Keratinocyte (primary cell): ENCODE data around the gene COG5. TPM values are rescaled to one million over a fixed set of nuclear protein-coding genes. Genes with fewer than 3 reads are reported as not detected.

Experiments
- DNase-seq: peaks from one replicate; pipeline ENCODE4 v3.0.0-alpha.2; 2011; ENCODE audit warnings: low read depth, missing footprints, low spot score
- FAIRE-seq: peaks from 2 replicates; lab custom pipeline; 2011; peaks lifted over from hg19 to GRCh38; lab: Jason Lieb, UNC
- H2AFZ ChIP-seq: 2 replicates; pipeline ENCODE4 v1.6.0; 2012; ENCODE audit warnings: low read length, control low read depth, inconsistent platforms; ENCODE audit not compliant: control insufficient read depth
- H3K27ac ChIP-seq: 2 replicates; pipeline ENCODE4 v1.5.1; 2011; ENCODE audit warnings: low read length; ENCODE audit not compliant: control insufficient read depth, insufficient read depth
- H3K27me3 ChIP-seq: 3 replicates; pipeline ENCODE4 v1.6.0; 2011; ENCODE audit warnings: low read length; ENCODE audit not compliant: control insufficient read depth, insufficient read depth; ENCODE audit errors: extremely low read depth
- H3K36me3 ChIP-seq, 2 experiments: 2 replicates in 1 of 2; 3 replicates in 1 of 2; pipeline ENCODE4 v1.5.1; 2011; ENCODE audit warnings: low read length in 2 of 2, mild to moderate bottlenecking in 1 of 2; ENCODE audit not compliant: control insufficient read depth in 2 of 2, insufficient read depth in 2 of 2; ENCODE audit errors: extremely low read depth in 1 of 2
- H3K4me1 ChIP-seq: 3 replicates; pipeline ENCODE4 v1.5.1; 2011; ENCODE audit warnings: low read length; ENCODE audit not compliant: control insufficient read depth, insufficient read depth; ENCODE audit errors: extremely low read depth
- H3K4me2 ChIP-seq: 3 replicates; pipeline ENCODE4 v1.6.0; 2011; ENCODE audit warnings: low read depth, low read length; ENCODE audit not compliant: control insufficient read depth, insufficient read depth; ENCODE audit errors: extremely low read depth
- H3K4me3 ChIP-seq, 3 experiments: fragments of 200-600 bp in 1 of 3; sonication (generic) in 1 of 3; 2 replicates in 2 of 3; 3 replicates in 1 of 3; pipeline ENCODE4 v1.5.1; 2011 to 2016; ENCODE audit warnings: low read length in 3 of 3, mild to moderate bottlenecking in 3 of 3, control low read depth in 2 of 3, inconsistent platforms in 1 of 3, low read depth in 1 of 3, mixed read lengths in 1 of 3, mixed run types in 1 of 3, moderate library complexity in 1 of 3; ENCODE audit not compliant: control insufficient read depth in 2 of 3, insufficient read depth in 2 of 3; ENCODE audit errors: extremely low read depth in 1 of 3
- H3K79me2 ChIP-seq: 2 replicates; pipeline ENCODE4 v1.6.0; 2012; ENCODE audit warnings: low read length; ENCODE audit not compliant: control insufficient read depth, insufficient read depth
- H3K9ac ChIP-seq: 3 replicates; pipeline ENCODE4 v1.6.0; 2011; ENCODE audit warnings: low read length; ENCODE audit not compliant: control insufficient read depth, insufficient read depth; ENCODE audit errors: extremely low read depth
- H3K9me1 ChIP-seq: 3 replicates; pipeline ENCODE4 v1.6.0; 2011; ENCODE audit warnings: low read length; ENCODE audit not compliant: control insufficient read depth, insufficient read depth; ENCODE audit errors: extremely low read depth
- H3K9me3 ChIP-seq: 2 replicates; pipeline ENCODE4 v1.5.1; 2012; ENCODE audit warnings: low read depth, low read length; ENCODE audit not compliant: control insufficient read depth
- H4K20me1 ChIP-seq: 3 replicates; pipeline ENCODE4 v1.6.0; 2011; ENCODE audit warnings: low read length; ENCODE audit not compliant: control insufficient read depth, insufficient read depth; ENCODE audit errors: extremely low read depth
- CTCF ChIP-seq, 3 experiments: IDR thresholded peaks in 1 of 3; conservative IDR thresholded peaks in 1 of 3; optimal IDR thresholded peaks in 1 of 3; 2 replicates in 2 of 3; 3 replicates in 1 of 3; pipeline versions ENCODE3 to v1.5.1; 2011; ENCODE audit warnings: low read length in 3 of 3, mild to moderate bottlenecking in 3 of 3, moderate library complexity in 2 of 3, control low read depth in 1 of 3, inconsistent platforms in 1 of 3; ENCODE audit not compliant: insufficient read depth in 2 of 3; ENCODE audit errors: extremely low read depth in 1 of 3
- EZH2 ChIP-seq: IDR thresholded peaks from one replicate; pipeline ENCODE4 v1.6.1; 2012; ENCODE audit warnings: inconsistent platforms, mild to moderate bottlenecking, low read length, moderate library complexity
- dilution Hi-C: fragments of 300-500 bp; cut with MboI; formaldehyde crosslinking; loops from one replicate; pipeline ENCODE4 v1.7.0; 2020; ENCODE audit warnings: low sequenced_read_pairs; ENCODE audit not compliant: extremely low pct_ligation_motif_present
- polyA plus RNA-seq, 5 experiments: library from polyadenylated mRNA; depleted of rRNA in 3 of 5; stranded (reverse) in 3 of 5; stranded (forward) in 1 of 5; unstranded in 1 of 5; fragments of >200 nt; gene quantifications; 1 replicate in 1 of 5; 2 replicates in 3 of 5; 3 replicates in 1 of 5; pipeline versions ENCODE4 v1.2.1 to v1.2.3, GENCODE V29; 2011 to 2012; ENCODE audit warnings: missing spikeins in 2 of 5, low read depth in 1 of 5, low replicate concordance in 1 of 5

COG5 gene
- polyA plus RNA-seq, 1 donor (not counting 4 experiments of a cell fraction or from before 2014, with no cell fraction given): 50.7 TPM

GRCh38 chr7:107480932-107481331 lies 82.8 kb downstream of the COG5 start:
- Histone ChIP-seq H3K4me2 (no peak overlapping the region), H3K27me3 (no peaks in the 10 kb centered on the region), H3K79me2 (peaks cover 6% of the 10 kb centered on the region), H3K27ac (no peak overlapping the region), H3K4me3 (no peak overlapping the region), H3K9me3 (no peaks in the 10 kb centered on the region), H3K4me1 (no peaks in the 10 kb centered on the region), H3K36me3 (no peaks in the 10 kb centered on the region), H3K9ac (no peak overlapping the region), H2AFZ (no peak overlapping the region), H3K9me1 (no peaks in the 10 kb centered on the region), H4K20me1 (no peaks in the 10 kb centered on the region)
- TF ChIP-seq CTCF (optimal IDR thresholded peaks at IDR 0.05 in 1 of 3, IDR thresholded peaks at IDR 0.05 in 1 of 3, conservative IDR thresholded peaks at IDR 0.05 in 1 of 3; ENCODE audit: extremely low read depth in 1 of 3, insufficient read depth in 2 of 3, low read length in 3 of 3) (no peak), EZH2 (no peak)
- dilution Hi-C loops: no loop called here
- DNase-seq: no peak
- FAIRE-seq: no peak

- H3K9me1 ChIP-seq: no peaks in the 10 kb centered on the region
- H3K4me1 ChIP-seq: no peaks in the 10 kb centered on the region
- no peak overlapping the region for H3K27ac ChIP-seq
- no peak overlapping the region for H3K4me2 ChIP-seq
- TF ChIP-seq CTCF (optimal IDR thresholded peaks at IDR 0.05 in 1 of 3, IDR thresholded peaks at IDR 0.05 in 1 of 3, conservative IDR thresholded peaks at IDR 0.05 in 1 of 3; ENCODE audit: extremely low read depth in 1 of 3, insufficient read depth in 2 of 3, low read length in 3 of 3) (no peak), EZH2 (no peak)
- dilution Hi-C loops: no loop called here
- FAIRE-seq (no peak), DNase-seq (no peak)
- peaks cover 0 to 2% of the 10 kb centered on the region in 2 experiments for H3K36me3 ChIP-seq
- H2AFZ ChIP-seq: no peak overlapping the region
- H3K9ac ChIP-seq: no peak overlapping the region
- peaks cover under 1% of the 10 kb centered on the region for H3K79me2 ChIP-seq
- H4K20me1 ChIP-seq: no peaks in the 10 kb centered on the region
- H3K4me3 ChIP-seq: no peak overlapping the region
- H3K27me3 ChIP-seq: no peaks in the 10 kb centered on the region
- H3K9me3 ChIP-seq: no peaks in the 10 kb centered on the region
These were observed 84.4 kb downstream of the COG5 start for GRCh38 chr7:107479303-107479702.
